ENCODE data around the gene CAV2. TPM values are rescaled to one million over a fixed set of nuclear protein-coding genes. Genes with fewer than 3 reads are reported as not detected.

The CAV2 gene
- total and polyA plus RNA-seq, 9 of the 15 experiments (the other 6 are each of a cell fraction or from before 2014, with no cell fraction given): 16.1 to 137 (median 38.3) TPM

- TF ChIP-seq DACH1 (IDR thresholded peaks at IDR 0.05; ENCODE audit: partially characterized antibody) (no peak), ZNF740 (CRISPR knock-in tag; IDR thresholded peaks at IDR 0.05) (peak; percentile 94), ZNF740 (tag; IDR thresholded peaks at IDR 0.05) (peak in 1 of 2 experiments; percentile 75; a peak in 2 of 4 replicates), BCL6 (CRISPR knock-in tag; IDR thresholded peaks at IDR 0.05) (no peak), MTA1 (IDR thresholded peaks at IDR 0.05; ENCODE audit: borderline replicate concordance) (peak; percentile 44; the same call in 1 of the 2 replicates), ZNF79 (CRISPR knock-in tag; IDR thresholded peaks at IDR 0.05; ENCODE audit: low read depth) (no peak), ELF1 (tag; IDR thresholded peaks at IDR 0.05) (no peak), HDGF (IDR thresholded peaks at IDR 0.05) (no peak), UBTF (IDR thresholded peaks at IDR 0.05; ENCODE audit: borderline replicate concordance in 1 of 2, low read depth in 2 of 2, low read length in 2 of 2) (peak in 1 of 2 experiments; percentile 67; a peak in 1 of 4 replicates), TEAD1 (CRISPR knock-in tag; IDR thresholded peaks at IDR 0.05) (no peak), MAFK (IDR thresholded peaks at IDR 0.05; ENCODE audit: low read length) (no peak), CHAMP1 (IDR thresholded peaks at IDR 0.05) (no peak)
- TF ChIP-seq, protein P1, sequence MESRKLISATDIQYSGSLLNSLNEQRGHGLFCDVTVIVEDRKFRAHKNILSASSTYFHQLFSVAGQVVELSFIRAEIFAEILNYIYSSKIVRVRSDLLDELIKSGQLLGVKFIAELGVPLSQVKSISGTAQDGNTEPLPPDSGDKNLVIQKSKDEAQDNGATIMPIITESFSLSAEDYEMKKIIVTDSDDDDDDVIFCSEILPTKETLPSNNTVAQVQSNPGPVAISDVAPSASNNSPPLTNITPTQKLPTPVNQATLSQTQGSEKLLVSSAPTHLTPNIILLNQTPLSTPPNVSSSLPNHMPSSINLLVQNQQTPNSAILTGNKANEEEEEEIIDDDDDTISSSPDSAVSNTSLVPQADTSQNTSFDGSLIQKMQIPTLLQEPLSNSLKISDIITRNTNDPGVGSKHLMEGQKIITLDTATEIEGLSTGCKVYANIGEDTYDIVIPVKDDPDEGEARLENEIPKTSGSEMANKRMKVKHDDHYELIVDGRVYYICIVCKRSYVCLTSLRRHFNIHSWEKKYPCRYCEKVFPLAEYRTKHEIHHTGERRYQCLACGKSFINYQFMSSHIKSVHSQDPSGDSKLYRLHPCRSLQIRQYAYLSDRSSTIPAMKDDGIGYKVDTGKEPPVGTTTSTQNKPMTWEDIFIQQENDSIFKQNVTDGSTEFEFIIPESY (CRISPR knock-in tag; IDR thresholded peaks at IDR 0.05): no peak
- TF ChIP-seq, protein P2, sequence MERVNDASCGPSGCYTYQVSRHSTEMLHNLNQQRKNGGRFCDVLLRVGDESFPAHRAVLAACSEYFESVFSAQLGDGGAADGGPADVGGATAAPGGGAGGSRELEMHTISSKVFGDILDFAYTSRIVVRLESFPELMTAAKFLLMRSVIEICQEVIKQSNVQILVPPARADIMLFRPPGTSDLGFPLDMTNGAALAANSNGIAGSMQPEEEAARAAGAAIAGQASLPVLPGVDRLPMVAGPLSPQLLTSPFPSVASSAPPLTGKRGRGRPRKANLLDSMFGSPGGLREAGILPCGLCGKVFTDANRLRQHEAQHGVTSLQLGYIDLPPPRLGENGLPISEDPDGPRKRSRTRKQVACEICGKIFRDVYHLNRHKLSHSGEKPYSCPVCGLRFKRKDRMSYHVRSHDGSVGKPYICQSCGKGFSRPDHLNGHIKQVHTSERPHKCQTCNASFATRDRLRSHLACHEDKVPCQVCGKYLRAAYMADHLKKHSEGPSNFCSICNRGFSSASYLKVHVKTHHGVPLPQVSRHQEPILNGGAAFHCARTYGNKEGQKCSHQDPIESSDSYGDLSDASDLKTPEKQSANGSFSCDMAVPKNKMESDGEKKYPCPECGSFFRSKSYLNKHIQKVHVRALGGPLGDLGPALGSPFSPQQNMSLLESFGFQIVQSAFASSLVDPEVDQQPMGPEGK (CRISPR knock-in tag; IDR thresholded peaks at IDR 0.05; ENCODE audit: borderline replicate concordance): no peak
Observed at GRCh38 chr7:116524609-116525297, 25.2 kb downstream of the CAV2 start, which contains the start of gene CAV1 (continued).

All from K562 (cell line).